Measurements from ENCODE around the gene PPM1L. TPM values are rescaled to one million over a fixed set of nuclear protein-coding genes. Genes with fewer than 3 reads are reported as not detected.

The PPM1L gene
- total RNA-seq, 1 experiment from 2014 or later, result 7.3 TPM

DNA sequence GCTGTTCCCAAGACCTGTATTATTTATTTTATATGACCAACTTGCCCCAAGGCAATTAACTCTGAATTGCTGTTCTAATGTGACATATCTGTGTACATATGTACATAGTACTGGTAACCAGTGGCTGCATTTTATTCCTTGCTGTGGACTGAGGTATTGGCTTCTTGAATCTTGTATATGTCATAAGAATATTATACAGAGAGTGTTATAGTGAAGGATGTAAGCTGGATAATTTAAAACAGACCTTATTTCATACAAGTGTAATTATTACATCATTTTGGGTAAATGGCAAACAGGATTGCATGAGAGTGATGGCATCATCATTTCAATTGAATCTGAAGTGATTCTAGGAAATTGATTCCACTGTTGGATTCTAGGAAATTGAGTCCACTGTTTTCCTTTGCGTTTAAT lies 316.2 kb downstream of the PPM1L start:
- H3K9me3 Mint-ChIP-seq, result no peaks in the 10 kb centered on the region
- Histone ChIP-seq H3K9me3 (ENCODE audit: control insufficient read depth, low read depth, low read length) (no peaks in the 10 kb centered on the region), H4K91ac (ENCODE audit: insufficient read length, low read depth, low read length) (no peak overlapping the region), H4K5ac (ENCODE audit: insufficient read length, low read depth, low read length) (no peak overlapping the region), H2BK12ac (ENCODE audit: insufficient read length, low read depth, low read length) (no peak overlapping the region), H2BK15ac (ENCODE audit: low read depth, low read length) (no peak overlapping the region), H2BK120ac (ENCODE audit: low read depth, low read length, poor library complexity, severe bottlenecking) (no peak overlapping the region), H3K27ac (ENCODE audit: insufficient read length, low read depth, low read length) (no peak overlapping the region), H3K23me2 (ENCODE audit: insufficient read length, low read depth, low read length, poor library complexity, severe bottlenecking) (no peaks in the 10 kb centered on the region), H2AFZ (ENCODE audit: low read length) (no peak overlapping the region), H3K4me1 (ENCODE audit: insufficient read depth, low read length) (no peaks in the 10 kb centered on the region), H3K56ac (ENCODE audit: insufficient read length, low read depth, low read length) (no peak overlapping the region), H3T11ph (ENCODE audit: low read length) (no peak overlapping the region), H3K14ac (ENCODE audit: insufficient read depth, low read length) (no peak overlapping the region), H2BK20ac (ENCODE audit: low read depth, low read length, poor library complexity, severe bottlenecking) (no peak overlapping the region), H2AK5ac (ENCODE audit: insufficient read length, low read length) (no peak overlapping the region), H3K4me2 (ENCODE audit: insufficient read depth, insufficient read length, low read length) (no peak overlapping the region), H2BK5ac (ENCODE audit: insufficient read length, low read length) (no peak overlapping the region), H4K8ac (replicated peaks; ENCODE audit: insufficient read length, low read depth, low read length) (no peak overlapping the region), H3K79me2 (ENCODE audit: insufficient read depth, low read length) (no peaks in the 10 kb centered on the region), H3K27me3 (ENCODE audit: insufficient read depth, low read length) (no peaks in the 10 kb centered on the region), H3K79me1 (ENCODE audit: insufficient read depth, low read depth, low read length, poor library complexity, severe bottlenecking) (no peaks in the 10 kb centered on the region), H3K9ac (ENCODE audit: extremely low read depth, insufficient read length, low read length) (no peak overlapping the region), H4K20me1 (ENCODE audit: control insufficient read depth, insufficient read depth, insufficient read length) (no peaks in the 10 kb centered on the region), H3K18ac (ENCODE audit: insufficient read length, low read depth, low read length) (no peak overlapping the region), H3K4ac (ENCODE audit: low read depth, low read length) (no peak overlapping the region), H3K23ac (ENCODE audit: insufficient read length, low read depth, low read length) (no peak overlapping the region)
- TF ChIP-seq, protein P1, sequence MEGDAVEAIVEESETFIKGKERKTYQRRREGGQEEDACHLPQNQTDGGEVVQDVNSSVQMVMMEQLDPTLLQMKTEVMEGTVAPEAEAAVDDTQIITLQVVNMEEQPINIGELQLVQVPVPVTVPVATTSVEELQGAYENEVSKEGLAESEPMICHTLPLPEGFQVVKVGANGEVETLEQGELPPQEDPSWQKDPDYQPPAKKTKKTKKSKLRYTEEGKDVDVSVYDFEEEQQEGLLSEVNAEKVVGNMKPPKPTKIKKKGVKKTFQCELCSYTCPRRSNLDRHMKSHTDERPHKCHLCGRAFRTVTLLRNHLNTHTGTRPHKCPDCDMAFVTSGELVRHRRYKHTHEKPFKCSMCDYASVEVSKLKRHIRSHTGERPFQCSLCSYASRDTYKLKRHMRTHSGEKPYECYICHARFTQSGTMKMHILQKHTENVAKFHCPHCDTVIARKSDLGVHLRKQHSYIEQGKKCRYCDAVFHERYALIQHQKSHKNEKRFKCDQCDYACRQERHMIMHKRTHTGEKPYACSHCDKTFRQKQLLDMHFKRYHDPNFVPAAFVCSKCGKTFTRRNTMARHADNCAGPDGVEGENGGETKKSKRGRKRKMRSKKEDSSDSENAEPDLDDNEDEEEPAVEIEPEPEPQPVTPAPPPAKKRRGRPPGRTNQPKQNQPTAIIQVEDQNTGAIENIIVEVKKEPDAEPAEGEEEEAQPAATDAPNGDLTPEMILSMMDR (conservative IDR thresholded peaks at IDR 0.05), result no peak
- DNase-seq, result no peak
- no peak overlapping the region for H3K27ac Mint-ChIP-seq
- peaks cover 11 to 15% of the 10 kb centered on the region in 2 experiments for H3K4me1 Mint-ChIP-seq
- no peaks in the 10 kb centered on the region for H3K36me3 Mint-ChIP-seq (ENCODE audit: insufficient read depth in 1 of 3, low read depth in 3 of 3)
- H3K27me3 Mint-ChIP-seq (ENCODE audit: low read depth), result no peaks in the 10 kb centered on the region
- H3K4me3 Mint-ChIP-seq, result no peak overlapping the region
- no CpG with 5 or more reads among the region's 1 CpG for WGBS (ENCODE audit: extremely low coverage, insufficient read length, low lambda C conversion rate)
